T-helper 1 cell treated with Interleukin-12 subunit alpha and Interleukin-12 subunit beta and Interleukin-4 antibody, amounts not matched to agents 30 μg/mL and 1 μg/mL, for 36 hours (primary cell): ENCODE results near the gene DERA.
"Not testable (repeated sequence)": the region's sequence is repeated elsewhere in the genome, so short reads cannot be mapped to it uniquely, and the experiment has no call there.

Experiments used
- H3K27ac Mint-ChIP-seq: one replicate; pipeline ENCODE4 v1.8.0; 2021; ENCODE audit warnings: mild to moderate bottlenecking, mixed read lengths
- H3K27me3 Mint-ChIP-seq: one replicate; pipeline ENCODE4 v1.8.0; 2021; ENCODE audit warnings: low read depth, mixed read lengths
- H3K36me3 Mint-ChIP-seq: one replicate; pipeline ENCODE4 v1.8.0; 2021; ENCODE audit warnings: low read depth, mixed read lengths
- H3K4me1 Mint-ChIP-seq: one replicate; pipeline ENCODE4 v1.8.0; 2021; ENCODE audit warnings: low read depth, mixed read lengths
- H3K4me3 Mint-ChIP-seq: one replicate; pipeline ENCODE4 v1.8.0; 2021; ENCODE audit warnings: mild to moderate bottlenecking, moderate library complexity, mixed read lengths
- H3K9me3 Mint-ChIP-seq: one replicate; pipeline ENCODE4 v1.8.0; 2021; ENCODE audit warnings: mixed read lengths

Gene DERA

GRCh38 chr12:15963271-15963670 is 52.1 kb downstream of the DERA start:
- H3K4me3 Mint-ChIP-seq: no peak overlapping the region
- no peaks in the 10 kb centered on the region for H3K27me3 Mint-ChIP-seq
- peaks cover 11% of the 10 kb centered on the region for H3K36me3 Mint-ChIP-seq
- H3K27ac Mint-ChIP-seq: no peak overlapping the region
- no peaks in the 10 kb centered on the region for H3K9me3 Mint-ChIP-seq
- no peaks in the 10 kb centered on the region for H3K4me1 Mint-ChIP-seq

DNA sequence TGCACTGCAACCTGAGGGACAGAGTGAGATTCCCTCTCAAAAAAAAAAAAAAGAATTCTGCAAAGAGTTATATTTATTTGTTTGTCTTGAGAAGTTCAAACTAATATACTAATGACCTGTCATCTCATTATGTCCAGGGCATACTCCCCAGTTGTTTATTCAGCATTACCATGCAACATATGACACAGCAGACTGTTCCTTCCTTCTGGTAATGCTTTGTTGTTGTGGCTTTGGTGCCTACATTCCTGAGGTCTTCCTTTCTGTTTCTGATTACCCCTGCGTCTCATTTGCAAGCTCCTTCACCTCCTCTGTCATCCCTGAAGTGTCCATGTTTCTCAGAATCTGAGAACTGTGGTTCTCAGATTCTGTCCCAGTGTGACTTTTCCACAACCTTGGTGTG is 55.3 kb downstream of the DERA start:
- Mint-ChIP-seq H3K36me3 (peaks cover 2% of the 10 kb centered on the region), H3K4me3 (no peak overlapping the region), H3K27me3 (no peaks in the 10 kb centered on the region), H3K27ac (no peak overlapping the region), H3K4me1 (no peaks in the 10 kb centered on the region), H3K9me3 (no peaks in the 10 kb centered on the region)

DNA sequence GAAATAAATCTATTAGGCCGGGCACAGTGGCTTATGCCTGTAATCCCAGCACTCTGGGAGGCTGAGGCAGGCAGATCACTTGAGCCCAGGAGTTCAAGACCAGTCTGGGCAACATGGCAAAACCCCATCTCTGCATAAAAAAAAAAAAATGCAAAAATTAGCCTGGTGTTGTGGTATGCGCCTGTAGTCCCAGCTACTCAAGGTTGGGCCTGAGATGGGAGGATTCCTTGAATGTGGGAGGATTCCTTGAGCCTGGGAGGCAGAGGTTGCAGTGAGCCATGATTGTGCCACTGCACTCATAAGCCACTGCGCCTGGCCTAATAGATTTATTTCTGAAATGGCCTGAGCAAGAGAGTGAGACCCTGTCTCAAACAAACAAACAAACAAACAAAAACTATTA is 55.9 kb downstream of the DERA start:
- H3K27me3 Mint-ChIP-seq, H3K4me1 Mint-ChIP-seq, H3K36me3 Mint-ChIP-seq, H3K4me3 Mint-ChIP-seq, H3K27ac Mint-ChIP-seq, H3K9me3 Mint-ChIP-seq: not testable (repeated sequence)

DNA sequence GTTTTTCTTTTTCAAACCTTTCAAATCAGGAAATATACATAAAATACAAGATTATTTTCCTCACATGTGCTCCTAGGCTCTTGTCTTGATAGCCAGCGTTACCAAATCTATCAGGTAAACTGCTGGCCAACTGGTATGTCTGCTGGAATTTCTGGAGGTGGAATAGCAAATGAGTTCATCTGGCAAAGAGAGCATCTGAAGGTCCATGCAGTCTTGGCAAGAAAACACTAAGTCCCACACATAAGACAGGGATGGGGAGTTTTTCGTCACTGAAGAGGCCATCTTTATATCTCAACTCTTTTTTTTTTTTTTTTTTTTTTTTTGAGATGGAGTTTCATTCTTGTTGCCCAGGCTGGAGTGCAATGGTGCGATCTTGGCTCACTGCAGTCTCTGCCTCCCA is 60.1 kb downstream of the DERA start:
- Mint-ChIP-seq H3K36me3 (no peaks in the 10 kb centered on the region), H3K9me3 (no peaks in the 10 kb centered on the region), H3K27me3 (no peaks in the 10 kb centered on the region), H3K4me1 (no peaks in the 10 kb centered on the region), H3K4me3 (no peak overlapping the region), H3K27ac (no peak overlapping the region)

- Mint-ChIP-seq H3K4me3 (no peak overlapping the region), H3K9me3 (no peaks in the 10 kb centered on the region)
These were observed 61.8 kb downstream of the DERA start for GRCh38 chr12:15972894-15973293.

DNA sequence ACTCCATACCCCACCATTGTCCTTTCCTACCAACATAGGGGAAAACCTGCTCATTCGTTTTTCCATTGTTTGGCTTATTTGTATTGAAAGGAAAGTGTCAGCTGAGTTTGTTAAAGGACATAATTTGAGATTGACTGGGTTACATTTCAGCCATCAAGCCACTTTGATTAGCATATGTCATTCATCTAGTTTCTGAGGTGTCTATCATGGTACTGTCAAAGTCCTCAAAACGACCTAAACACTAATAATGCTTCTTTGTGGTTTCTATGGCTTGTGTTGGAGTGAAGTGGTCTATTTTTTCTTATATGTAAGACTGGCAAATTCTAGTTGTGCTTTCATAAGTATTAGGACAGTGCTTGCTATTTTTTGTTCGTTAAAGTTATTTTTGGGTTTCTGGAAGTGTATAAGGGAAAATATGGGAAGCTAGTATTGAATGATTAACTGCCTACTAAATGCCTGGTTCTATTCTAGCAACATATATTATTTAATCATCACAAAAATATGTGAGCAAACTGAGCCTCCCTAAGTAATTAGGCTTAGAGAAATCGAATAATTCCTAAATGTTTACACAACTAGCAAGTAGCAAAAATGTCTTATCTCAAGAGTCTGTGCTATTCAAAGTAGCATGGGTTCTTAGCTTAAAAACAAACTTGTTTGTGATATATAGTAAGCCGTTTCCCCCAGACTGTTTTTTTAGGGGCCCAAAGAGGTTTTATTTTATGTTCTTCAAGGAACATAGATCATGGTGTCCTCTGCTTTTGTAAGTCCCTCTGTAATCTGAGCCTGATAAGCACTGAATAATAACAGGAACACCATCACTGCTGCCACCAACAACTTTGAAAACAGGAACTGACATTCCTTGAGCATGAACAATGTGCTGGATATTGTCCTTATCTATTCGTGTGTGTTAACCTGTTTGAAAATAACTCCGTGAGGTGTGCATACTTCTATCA is 67.1 kb downstream of the DERA start:
- H3K9me3 Mint-ChIP-seq: no peaks in the 10 kb centered on the region
- no peaks in the 10 kb centered on the region for H3K36me3 Mint-ChIP-seq
- no peaks in the 10 kb centered on the region for H3K27me3 Mint-ChIP-seq
- H3K4me1 Mint-ChIP-seq: no peaks in the 10 kb centered on the region
- no peak overlapping the region for H3K4me3 Mint-ChIP-seq
- no peak overlapping the region for H3K27ac Mint-ChIP-seq

More at GRCh38 chr12:15972894-15973293, 61.8 kb downstream of the DERA start:
- Mint-ChIP-seq H3K4me1 (no peaks in the 10 kb centered on the region), H3K27me3 (no peaks in the 10 kb centered on the region), H3K27ac (no peak overlapping the region), H3K36me3 (no peaks in the 10 kb centered on the region)

DNA sequence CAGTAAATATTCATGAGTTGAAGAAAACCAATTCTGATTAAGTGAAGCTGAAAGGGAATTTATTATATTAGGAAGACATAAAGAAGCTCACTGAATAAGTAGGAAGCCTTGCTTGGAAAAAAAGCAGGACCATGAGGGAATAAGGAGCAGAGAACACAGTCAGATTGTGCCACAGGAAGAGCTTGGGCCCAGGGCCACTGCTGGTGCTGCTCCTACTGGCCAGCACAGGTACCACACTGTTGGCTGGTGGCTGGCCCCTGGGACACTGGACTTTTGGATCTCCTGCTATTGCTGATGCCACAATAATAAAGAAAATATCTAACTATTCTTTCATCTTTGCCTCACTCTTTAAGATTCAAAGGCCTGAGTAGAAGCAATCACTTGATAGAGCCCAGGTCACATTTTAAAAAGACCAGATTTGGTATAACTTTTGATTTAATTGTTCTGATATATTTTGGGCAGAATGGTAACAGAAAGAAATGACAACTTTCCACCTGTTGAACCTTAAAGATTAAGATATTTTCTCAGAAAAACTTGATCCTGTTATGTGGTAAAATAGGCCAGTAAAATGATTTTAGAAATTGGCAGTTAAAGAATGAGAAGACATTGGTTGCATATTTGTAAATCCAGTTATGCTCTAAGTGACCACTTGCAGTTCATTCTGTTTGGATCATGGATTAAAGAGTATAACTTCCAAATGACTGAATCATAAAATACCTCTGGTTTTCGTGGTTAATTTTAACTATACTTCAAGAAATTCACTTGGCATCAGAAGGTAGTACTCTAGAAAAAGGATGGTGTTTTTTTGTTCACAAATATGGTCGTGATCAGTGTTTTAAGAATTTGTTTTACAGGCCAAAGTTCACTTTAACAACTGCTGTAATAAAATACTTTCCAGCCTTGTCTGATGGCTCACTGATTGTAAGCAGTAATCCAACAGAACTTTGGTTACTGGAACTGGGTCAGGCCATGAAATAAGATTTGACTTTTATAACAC is 68.3 kb downstream of the DERA start:
- peaks cover 2% of the 10 kb centered on the region for H3K36me3 Mint-ChIP-seq
- H3K27ac Mint-ChIP-seq: no peak overlapping the region
- no peaks in the 10 kb centered on the region for H3K9me3 Mint-ChIP-seq
- no peak overlapping the region for H3K4me3 Mint-ChIP-seq
- H3K27me3 Mint-ChIP-seq: no peaks in the 10 kb centered on the region
- no peaks in the 10 kb centered on the region for H3K4me1 Mint-ChIP-seq

DNA sequence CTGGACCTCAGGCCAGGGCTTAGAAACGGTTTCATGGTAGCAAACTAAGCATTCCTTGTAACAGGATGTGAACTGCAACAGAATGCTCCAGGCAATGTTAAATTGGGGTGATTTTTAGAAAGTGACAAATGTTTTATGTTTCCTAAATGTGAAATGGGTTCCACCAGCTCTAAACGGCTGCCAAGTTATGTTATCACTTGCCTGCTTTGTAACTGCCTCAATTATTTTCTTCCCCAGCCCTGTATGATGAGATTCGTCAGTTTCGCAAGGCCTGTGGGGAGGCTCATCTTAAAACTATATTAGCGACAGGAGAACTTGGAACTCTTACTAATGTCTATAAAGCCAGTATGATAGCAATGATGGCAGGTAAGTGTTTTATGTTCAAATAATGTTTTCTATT is 70.9 kb downstream of the DERA start:
- no peaks in the 10 kb centered on the region for H3K9me3 Mint-ChIP-seq
- no peak overlapping the region for H3K4me3 Mint-ChIP-seq
- H3K27me3 Mint-ChIP-seq: no peaks in the 10 kb centered on the region
- H3K27ac Mint-ChIP-seq: no peak overlapping the region
- H3K36me3 Mint-ChIP-seq: peaks cover 4% of the 10 kb centered on the region
- peaks cover 2% of the 10 kb centered on the region for H3K4me1 Mint-ChIP-seq

DNA sequence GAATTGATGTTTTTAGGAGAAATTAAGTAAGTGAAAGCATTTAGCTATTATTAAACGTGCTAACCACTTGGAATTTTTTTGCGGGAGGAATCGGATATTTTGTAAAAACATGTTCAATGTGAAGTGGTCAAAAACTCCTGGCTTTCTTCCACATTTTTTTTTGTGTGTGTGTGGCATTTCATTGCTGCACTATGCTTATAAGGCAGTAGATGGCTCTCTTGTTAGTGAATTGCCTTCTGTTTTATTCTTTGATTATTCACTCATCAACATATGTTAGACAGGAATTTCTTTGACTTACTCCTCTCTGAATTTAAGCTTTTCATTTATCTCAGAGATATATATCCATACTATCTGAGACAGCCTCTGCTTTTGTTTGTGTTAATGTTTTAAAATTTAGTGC is 71.3 kb downstream of the DERA start:
- H3K4me3 Mint-ChIP-seq: no peak overlapping the region
- no peaks in the 10 kb centered on the region for H3K9me3 Mint-ChIP-seq
- H3K27me3 Mint-ChIP-seq: no peaks in the 10 kb centered on the region
- peaks cover 2% of the 10 kb centered on the region for H3K4me1 Mint-ChIP-seq
- H3K27ac Mint-ChIP-seq: no peak overlapping the region
- H3K36me3 Mint-ChIP-seq: peaks cover 5% of the 10 kb centered on the region

GRCh38 chr12:15982921-15983320 is 71.8 kb downstream of the DERA start:
- Mint-ChIP-seq H3K9me3 (no peaks in the 10 kb centered on the region), H3K36me3 (peaks cover 7% of the 10 kb centered on the region), H3K4me1 (peaks cover 2% of the 10 kb centered on the region), H3K27me3 (no peaks in the 10 kb centered on the region), H3K27ac (no peak overlapping the region), H3K4me3 (no peak overlapping the region)

DNA sequence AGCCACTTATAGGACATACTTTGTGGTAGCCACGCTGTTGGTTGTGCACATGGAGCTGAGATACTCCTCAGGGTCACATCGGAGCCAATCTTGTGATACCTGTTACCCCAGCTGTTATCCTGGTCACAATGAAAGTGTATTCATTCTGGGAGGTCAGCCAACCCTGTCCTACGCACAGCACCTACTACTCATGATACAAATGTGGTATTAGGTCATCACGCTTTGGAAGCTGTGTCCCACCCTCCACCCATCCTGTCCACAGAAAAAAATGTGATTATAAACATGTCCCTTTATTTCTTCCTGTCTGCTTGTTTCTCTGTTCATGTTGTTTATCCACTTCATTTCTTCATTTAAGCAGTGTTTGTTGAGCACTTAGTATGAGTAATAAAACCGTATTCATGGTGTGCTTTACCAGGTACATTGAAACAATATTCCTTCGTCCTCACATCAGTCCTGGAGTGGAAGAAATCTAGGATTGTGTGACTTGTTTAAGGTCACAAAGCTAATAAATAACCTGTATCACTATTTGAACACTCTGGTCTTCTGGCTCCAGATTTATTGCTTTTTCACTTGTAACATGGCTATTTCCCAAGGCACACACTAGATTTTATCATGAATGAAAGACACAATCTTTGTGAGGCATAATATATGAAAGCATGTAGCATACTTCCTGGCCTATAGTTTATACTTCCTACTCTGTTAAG is 73.1 kb downstream of the DERA start:
- Mint-ChIP-seq H3K4me1 (peaks cover 2% of the 10 kb centered on the region), H3K4me3 (no peak overlapping the region), H3K27ac (no peak overlapping the region), H3K27me3 (no peaks in the 10 kb centered on the region), H3K36me3 (peaks cover 7% of the 10 kb centered on the region), H3K9me3 (no peaks in the 10 kb centered on the region)

GRCh38 chr12:15984963-15985362 is 73.8 kb downstream of the DERA start:
- H3K4me1 Mint-ChIP-seq: peaks cover 2% of the 10 kb centered on the region
- peaks cover 7% of the 10 kb centered on the region for H3K36me3 Mint-ChIP-seq
- no peaks in the 10 kb centered on the region for H3K9me3 Mint-ChIP-seq
- no peaks in the 10 kb centered on the region for H3K27me3 Mint-ChIP-seq
- H3K4me3 Mint-ChIP-seq: no peak overlapping the region
- H3K27ac Mint-ChIP-seq: no peak overlapping the region

GRCh38 chr12:15987696-15988095 is 76.6 kb downstream of the DERA start:
- H3K9me3 Mint-ChIP-seq: no peaks in the 10 kb centered on the region
- H3K36me3 Mint-ChIP-seq: peaks cover 7% of the 10 kb centered on the region
- H3K27ac Mint-ChIP-seq: no peak overlapping the region
- peaks cover 2% of the 10 kb centered on the region for H3K4me1 Mint-ChIP-seq
- H3K27me3 Mint-ChIP-seq: no peaks in the 10 kb centered on the region
- no peak overlapping the region for H3K4me3 Mint-ChIP-seq

- Mint-ChIP-seq H3K36me3 (peaks cover 7% of the 10 kb centered on the region), H3K27me3 (no peaks in the 10 kb centered on the region), H3K9me3 (no peaks in the 10 kb centered on the region), H3K4me3 (no peak overlapping the region), H3K4me1 (peaks cover 2% of the 10 kb centered on the region), H3K27ac (no peak overlapping the region)
These were observed 78.0 kb downstream of the DERA start for GRCh38 chr12:15988983-15989755.
